ENCODE measurements around the gene CDY2B.
"Not testable (repeated sequence)": the region's sequence is repeated elsewhere in the genome, so short reads cannot be mapped to it uniquely, and the experiment has no call there.

- TF ChIP-seq CTCF (IDR thresholded peaks at IDR 0.05; ENCODE audit: insufficient read depth, low read depth, low read length); EZH2 (IDR thresholded peaks at IDR 0.05; ENCODE audit: insufficient read depth, low read length): not testable (repeated sequence)
Observed at GRCh38 chrY:17867850-17868249, 12.2 kb downstream of the CDY2B start.
